CD4-positive, alpha-beta T cell treated with Interleukin-2 at 100 ng/mL for 4 hours (primary cell): Measurements from ENCODE around the gene PCBP3.
"Not testable (repeated sequence)": the region's sequence is repeated elsewhere in the genome, so short reads cannot be mapped to it uniquely, and the experiment has no call there.

Experiments used
- DNase-seq: peaks from one replicate; pipeline ENCODE4 v3.0.0-alpha.2; 2020; ENCODE audit warnings: low spot score

PCBP3 gene

DNA sequence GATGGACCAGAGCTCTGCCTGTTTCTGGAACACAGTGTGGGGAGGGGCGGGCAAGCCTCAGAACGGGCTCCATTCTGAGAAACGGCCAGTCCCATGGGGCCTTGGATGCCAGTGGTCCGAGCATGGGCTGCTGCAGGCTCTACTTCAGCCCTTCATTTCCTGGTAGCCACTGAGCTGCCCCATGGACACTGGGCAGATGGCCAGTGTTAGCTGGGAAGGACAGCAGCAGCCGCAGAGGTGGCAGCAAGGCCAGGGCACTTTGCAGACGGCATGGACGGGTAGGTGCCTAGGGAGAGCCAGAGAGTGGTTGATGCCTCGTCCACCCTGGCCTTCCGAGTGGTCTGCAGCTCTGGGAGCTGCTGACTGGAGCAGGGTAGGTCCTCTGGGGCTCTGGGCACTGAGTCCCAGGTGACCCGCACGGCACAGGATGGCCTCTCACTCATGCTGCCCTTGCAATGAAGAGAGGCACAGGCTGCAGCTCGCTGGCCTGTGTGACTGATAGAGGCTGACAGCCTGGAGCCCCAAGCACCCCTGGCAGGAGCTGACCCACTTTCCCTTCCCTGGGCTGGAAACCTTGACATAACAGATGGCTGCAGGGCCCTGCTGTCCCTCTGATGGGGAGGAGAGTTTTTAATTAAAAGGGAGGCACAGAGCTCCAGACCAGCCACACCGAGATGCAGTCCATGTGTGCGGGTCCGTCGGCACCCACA, 250.4 kb downstream of the PCBP3 start:
- DNase-seq, result no peak

DNA sequence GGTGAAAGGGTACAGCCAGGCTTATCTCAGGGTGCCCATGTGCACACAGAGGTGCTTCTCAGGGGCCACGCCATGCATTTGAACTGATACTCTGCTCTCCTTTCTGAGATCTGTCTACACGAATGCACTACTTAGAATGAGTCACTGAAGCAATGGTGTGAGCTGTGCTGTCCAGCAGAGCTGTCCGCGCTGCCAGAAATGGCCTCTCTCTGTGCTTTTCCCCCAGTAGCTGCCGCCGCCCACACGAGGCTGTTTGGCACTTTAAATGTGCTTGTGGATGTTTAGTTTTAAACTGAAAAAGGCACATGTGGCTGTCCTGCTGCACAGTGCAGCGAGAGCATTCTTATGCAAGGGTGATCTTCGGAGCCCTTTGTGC, 250.9 kb downstream of the PCBP3 start:
- DNase-seq, result no peak

DNA sequence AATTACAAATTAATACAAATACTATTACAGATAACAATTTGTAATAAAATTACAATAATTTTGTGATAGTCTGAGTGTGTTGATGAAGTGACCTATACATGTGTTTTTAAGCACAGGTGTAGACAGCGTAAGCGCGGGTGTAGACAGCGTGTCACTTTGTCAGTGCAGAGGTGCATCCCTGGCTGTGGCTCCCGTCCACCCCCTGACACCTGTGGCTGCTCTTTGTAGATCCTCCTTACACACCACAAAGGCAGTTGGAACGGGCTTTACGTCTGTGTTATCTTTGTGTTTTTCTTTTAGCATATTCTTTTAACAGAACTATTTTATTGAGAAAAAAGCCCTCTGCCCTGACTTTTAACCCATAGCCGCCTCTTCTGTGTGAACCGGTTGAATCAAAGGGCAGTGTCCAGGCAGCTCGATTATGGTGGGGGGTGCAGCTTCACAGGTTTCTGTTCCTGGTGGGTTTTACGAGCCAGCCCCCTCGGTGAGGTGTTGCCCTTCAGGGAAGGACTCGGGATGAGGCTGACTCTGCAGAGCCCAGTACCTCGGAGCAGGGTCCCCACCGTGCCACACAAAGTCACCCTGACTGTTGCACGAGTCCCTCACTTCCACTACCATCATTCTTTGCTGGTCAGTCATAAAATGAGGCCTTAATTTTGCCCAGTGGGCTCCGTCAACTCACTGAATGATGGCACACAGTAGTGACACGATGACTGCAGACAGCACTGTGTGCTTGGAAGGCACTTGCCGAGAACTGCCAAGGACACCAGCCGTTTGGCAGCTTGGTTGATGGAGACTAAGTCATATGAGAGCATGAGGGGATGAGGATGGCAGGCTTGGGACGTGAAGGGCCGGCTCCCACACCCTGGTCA, 251.6 kb downstream of the PCBP3 start:
- no peak for DNase-seq

DNA sequence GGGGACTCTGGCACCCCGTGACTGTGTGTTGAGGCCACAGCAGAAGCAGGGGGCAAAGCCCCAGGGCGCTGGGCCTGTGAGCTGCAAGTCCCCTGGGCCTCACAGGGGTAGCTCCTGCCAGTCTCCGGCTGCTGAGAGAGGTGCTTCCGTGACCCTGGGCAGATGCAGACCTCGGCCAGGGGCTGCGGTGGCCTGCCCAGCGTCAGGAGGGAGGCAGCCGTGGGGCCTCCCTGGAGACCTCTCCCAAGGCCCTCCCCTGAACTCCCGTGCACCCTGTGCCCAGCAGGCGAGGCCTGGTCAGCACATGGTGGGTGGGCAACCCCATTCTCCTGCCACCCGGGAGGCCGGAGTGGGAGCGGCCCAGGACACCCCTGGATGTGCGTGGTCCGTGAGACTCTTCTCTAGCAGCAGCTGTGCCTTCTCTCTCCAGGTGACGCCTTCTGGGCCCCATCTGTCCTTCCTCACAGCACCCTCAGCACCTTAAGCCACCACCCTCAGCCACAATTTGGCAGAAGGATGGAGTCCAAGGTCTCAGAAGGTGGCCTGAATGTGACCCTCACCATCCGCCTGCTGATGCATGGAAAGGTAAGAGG, 252.3 kb downstream of the PCBP3 start:
- no peak for DNase-seq

DNA sequence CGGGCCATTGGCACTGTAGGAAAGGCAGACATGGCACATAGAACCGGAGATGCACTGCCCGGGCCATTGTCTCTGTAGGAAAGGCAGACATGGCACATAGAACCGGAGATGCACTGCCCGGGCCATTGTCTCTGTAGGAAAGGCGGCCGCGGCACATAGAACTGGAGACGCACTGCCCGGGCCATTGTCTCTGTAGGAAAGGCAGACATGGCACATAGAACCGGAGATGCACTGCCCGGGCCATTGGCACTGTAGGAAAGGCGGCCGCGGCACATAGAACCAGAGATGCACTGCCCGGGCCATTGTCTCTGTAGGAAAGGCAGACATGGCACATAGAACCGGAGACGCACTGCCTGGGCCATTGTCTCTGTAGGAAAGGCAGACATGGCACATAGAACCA, 252.9 kb downstream of the PCBP3 start:
- not testable (repeated sequence) for DNase-seq

DNA sequence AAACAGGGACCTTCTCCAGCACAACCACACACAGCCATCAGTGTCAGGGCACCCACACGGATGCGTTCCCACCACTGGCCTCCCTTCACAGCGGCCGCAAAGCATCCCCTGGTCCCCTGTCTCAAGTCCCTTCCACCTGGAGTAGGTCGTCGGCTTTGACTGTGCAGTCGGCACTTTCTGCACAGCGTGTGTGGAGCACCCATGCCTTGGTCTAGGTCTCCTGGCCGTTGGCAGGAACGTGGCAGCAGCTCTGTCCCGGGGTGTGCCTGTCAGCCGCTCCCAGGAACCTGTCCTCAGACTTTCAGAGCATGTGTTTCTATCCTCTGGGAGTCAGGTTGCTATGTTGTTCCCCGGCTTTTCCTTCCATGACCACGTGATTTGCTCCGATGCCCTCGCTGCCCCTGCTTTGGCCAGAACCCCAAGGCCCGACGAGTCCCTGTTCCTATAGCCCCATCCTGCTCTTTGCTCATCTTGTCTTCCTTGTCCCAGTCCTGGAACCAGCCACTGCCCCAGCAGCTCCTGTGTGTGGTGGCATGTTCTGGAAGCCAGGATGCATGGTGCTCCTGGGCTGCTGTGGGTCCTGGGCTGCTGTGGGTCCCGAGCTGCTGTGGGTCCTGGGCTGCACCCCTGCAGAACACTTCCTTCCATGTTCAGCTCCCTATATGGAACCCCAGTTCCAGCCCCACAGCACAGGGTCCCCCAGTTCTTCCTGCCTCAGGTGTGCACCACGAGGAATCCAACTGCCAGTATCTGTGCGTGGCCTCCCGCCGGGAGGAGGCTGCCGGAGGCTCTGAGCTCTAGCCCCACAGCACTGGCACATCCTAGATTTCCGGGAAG, 253.9 kb downstream of the PCBP3 start:
- no peak for DNase-seq

DNA sequence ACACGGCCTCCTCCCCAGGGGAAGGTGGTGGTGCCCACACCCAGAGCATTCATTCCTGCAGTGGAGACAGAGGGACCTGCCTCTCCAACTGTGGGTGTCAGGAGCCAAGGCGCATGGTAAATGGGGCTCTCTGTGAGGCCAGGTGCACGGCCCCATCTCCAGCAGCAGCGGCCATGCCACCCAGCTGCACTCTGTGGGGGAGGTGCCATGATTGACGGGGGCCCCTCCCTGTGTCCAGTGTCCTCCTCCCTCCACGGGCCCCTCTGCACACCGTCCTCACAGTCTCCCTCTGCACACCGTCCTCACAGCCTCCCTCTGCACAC, 254.5 kb downstream of the PCBP3 start:
- DNase-seq, result no peak

DNA sequence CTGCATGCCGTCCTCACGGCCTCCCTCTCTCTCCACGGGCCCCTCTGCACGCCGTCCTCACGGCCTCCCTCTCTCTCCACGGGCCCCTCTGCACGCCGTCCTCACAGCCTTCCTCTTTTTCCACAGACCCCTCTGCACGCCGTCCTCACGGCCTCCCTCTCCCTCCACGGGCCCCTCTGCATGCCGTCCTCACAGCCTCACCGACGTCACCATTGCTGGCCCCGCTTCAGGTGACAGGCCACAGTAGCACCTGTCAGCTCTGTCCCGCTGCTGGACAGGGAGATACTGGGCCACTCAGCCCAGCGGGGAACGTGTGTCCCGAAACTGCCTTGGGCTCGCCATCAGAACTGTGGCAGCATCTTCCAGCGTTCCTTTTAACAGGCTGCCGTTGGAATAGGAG, 255.3 kb downstream of the PCBP3 start:
- no peak for DNase-seq

DNA sequence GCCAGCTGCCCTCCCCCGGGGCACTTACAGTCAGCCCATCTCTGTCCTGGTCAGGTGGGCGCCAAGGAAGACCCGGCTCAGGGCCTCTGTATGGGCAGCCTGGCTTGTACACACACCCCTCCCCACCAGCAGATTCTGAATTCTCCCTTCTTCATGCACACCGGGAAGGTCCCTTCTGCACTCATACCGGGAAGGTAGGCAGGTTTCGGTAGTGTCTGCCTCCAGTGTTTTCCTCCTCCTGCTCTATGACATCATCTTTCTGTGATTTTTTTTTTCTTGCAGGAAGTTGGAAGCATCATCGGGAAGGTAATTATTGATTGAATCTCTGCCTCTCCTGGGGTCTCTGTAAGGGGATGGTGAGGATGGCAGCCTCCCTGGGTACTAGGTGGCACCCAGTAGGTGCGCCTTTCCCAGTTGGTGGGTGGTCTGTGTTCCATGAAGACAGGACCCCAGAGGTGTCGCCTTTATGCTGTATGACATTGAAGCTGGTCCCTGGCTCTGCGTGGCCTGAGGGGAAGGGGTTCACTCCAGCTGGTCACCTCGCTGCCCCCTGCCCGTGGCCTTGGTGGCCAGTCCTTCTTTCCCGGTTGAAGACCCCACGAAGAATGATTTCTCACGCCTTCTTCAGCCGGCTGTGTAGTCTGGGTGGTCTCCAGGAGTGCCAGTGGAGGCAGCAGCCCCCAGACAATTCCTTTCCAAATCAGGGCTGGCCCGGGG, 255.9 kb downstream of the PCBP3 start:
- DNase-seq, result no peak

DNA sequence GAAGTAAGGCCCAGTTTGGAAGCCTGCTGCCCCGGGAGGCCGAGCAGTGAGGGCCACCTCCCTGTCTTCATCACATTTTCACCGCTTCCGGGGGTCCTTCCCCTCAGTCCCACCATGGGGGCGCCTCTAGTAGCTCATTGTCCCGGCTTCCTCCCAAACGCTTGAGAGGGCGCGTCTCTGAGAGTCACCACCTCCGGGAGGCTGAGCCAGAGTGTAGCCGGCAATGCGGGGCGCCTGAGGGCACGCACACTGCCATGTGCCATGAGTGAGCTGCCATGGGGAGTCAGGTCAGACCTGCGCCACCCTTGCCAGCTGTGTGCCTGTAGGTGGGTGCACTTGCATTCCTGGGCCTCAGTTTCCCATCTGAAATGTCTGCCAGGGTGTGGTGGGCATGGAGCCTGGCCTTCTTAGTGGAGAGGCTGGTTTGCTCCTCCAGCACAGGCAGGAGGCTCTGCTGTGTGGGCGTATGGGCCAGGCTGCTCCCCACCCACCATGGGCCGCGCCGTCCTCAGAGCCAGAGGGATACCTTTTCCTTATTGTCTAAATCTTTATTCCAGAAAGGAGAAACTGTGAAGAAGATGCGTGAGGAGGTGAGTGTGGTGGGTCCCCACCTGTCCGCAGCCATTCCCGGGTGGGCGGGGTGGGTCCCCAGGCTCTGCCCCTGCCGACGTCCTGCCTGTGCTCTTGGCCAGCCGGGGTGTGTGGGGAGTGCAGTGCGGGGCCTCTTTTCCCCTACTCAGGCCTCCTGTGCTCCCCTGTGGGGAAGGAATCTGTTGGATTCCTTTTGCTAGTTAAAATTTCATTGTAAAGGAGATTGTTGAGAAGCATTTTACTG, 256.7 kb downstream of the PCBP3 start:
- DNase-seq, result no peak

DNA sequence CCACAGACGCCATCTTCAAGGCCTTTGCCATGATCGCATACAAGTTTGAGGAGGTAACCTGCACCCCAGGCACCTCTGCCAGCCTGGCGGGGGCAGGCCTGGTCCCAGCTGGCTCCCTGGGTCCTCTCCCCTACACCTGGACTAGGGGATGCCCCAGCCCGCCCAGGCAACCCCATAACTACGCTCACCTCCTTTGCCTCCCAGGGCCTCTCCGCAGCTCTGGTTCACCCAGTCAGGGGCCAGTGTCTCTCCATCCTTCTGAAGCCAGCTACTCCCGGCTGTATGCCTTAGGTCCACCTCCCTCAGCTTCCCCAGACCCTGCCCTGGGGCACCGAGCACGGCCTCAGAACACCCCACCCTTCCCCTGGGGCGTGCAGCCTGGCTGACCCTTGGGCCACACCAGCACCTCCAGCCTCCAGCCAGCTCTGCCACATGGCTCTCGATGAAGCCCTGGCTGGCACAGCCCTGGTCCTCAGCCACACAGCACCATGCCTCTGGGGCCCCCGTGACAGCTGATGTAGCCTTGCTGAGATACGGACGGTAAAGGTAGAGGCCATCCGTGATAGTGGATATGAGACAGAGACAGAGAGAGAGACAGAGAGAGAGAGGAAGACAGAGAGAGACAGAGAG, 257.7 kb downstream of the PCBP3 start:
- DNase-seq, result no peak

DNA sequence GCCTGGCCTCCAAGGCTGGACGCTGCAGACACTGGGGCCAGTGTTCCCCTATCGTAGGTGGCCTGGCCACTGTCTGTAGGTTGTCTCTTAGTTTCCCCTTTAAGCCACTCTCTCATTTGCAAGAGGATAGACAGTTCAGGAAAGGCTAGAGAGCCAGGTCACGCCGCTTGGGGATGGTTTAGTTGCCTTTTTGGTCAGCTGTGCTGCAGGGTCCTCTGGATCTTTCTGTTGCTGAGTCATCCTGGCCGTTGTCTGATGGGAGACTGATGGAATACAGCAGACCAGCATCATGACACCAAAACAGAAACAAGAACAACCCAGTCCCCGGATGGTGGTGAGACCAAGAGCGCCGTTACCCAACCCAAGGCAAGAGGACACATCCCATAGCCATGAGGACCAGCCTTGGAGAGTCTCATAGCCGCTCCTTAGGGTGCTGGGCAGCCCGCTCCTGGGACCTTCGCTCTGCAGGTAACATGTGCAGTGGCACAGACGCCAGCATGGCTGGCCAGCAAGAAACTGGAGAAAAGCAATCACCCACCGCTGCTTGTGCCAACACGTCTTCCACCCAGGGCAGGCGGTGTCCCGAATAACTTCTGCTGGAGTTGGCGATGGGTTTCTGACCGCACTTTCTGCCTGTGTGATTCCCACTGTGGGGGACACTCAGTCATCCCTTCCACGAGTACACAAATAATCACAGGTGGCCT, 258.9 kb downstream of the PCBP3 start:
- no peak for DNase-seq

DNA sequence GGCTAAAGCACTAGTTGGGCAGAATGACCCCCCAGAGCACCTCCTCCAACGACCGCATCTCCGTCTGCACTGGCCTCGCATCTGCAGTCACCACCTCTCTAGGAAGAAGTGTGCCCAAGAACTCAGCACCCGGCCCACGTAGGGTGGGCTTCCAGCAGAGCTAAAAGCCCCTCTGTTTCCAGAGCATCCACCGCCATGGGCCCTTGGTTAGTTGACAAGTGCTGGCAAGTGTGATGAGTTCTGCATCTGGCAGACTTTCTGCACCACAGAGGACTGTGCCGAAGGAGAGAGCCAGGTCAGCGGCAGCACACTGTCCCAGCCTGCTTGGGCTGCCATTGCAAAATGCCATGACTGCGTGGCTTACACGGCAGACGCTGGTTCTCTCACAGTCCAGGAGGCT, 261.7 kb downstream of the PCBP3 start:
- no peak for DNase-seq

DNA sequence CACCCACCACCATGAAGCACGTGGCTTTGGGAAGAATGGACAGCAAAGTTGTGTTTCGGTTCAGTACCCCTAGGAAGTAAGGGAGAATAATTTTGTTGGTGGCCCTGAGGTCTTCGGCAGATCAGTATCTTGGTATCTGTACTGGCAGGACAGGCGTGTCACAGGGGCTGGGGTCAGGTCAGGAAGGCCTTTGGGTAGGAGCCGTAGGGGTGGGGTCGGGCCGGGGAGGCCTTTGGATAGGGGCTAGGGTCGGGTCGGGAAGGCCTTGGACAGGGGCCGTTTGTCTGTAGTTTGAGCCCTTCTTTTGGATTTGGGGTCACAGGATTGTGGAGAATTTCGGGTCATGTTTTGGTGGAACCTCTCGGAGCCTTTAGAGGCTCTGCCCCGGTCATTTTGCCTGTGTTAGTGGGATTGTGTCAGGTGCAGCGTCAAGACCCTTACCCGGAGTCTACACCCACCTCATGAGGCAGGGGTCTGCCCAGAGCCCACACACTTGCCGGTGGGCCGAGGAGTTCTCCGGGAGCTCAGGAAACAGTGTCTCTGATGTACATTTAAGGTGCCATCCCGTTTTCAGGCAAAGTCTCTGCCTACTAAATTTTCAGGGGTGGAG, 262.8 kb downstream of the PCBP3 start:
- DNase-seq, result no peak

DNA sequence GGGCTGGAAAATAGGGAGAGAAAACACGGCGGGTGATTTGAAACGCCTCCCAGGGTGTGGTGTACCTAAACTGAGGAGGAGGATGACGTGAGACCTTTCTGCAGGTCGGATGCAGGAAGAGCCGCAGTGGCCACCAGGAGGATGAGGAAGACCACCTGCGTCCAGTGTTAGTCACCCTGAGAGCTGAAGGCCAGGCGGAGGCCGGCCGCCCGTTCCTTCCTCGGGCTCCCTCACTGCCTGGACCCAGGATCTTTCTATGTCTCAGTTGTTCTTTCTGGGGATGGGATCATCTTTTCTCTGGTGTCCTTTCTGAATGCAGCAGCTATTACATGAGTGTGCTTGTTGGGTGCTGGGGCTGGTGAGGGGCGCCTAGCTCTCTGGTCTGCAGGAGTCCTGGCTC, 263.3 kb downstream of the PCBP3 start:
- DNase-seq, result no peak

DNA sequence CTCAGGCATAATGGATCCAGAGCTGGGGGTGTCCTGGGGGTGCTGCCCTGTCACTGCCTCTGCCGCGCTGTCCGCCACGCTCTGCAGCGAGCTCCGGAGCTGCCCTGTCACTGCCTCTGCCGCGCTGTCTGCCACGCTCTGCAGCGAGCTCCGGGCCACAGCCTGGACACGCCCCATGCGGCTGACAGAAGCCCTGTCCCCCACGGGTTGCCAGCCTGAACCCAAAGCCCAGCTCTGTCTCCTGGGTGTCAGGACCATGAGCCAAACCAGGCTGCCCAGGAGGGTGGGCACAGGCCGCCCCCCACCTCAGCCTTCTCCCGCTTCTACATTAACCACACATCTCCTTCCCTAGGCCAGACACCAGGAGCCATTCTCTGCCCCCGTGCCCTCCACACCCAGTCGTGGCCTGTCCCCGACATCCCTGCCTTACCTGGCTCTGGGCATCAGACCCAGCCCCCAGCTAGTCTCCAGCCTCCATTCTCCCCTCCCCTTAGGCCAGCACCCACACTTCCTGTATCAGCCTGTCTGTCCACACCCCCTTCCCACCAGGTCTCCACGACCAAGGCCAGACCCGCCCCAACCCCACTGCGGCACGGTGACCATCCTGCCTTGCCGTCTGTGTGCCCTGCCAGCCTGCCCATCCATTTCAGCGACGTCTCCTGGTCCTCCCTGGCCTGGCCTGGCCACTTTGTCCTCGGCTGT, 265.2 kb downstream of the PCBP3 start:
- no peak for DNase-seq

DNA sequence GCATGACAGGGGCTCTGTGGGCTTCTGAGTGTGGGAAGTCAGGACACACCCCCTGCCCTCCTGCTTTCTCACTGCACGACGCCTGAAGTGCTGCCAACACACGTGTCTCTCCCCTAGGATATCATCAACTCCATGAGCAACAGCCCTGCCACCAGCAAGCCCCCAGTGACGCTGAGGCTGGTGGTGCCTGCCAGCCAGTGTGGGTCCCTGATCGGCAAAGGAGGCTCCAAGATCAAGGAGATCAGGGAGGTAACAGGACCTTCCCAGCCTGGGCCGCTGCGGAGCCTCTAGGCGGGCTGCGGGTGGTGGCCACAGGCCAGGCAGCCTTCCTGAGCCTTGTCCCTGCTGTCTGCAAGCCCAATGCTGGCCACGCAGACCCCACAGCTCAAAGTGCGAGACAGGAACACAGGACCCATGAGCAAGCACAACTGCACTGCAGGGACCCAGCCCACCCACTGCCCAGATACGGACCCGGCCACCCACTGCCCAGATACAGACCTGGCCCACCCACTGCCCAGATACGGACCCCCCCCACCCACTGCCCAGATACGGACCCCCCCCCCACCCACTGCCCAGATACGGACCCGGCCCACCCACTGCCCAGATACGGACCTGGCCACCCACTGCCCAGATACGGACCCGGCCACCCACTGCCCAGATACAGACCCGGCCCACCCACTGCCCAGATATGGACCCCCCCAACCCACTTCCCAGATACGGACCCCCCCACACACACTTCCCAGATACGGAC, 265.9 kb downstream of the PCBP3 start:
- no peak for DNase-seq

DNA sequence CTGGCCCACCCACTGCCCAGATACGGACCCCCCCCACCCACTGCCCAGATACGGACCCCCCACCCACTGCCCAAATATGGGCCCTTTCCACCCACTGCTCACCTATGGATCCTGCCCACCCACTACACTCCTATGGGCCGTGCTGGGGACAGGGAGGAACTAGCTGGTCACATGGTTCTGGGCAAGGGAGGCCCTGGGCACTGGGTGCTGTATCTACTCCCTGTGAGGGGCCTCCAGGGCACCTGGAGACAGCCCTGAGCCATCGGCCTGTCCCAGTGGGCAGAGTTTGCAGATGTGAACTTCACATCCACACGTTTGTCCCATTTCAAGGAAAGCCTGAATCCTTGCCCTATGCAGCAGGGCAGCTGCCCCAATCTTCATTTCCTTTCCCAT, 266.6 kb downstream of the PCBP3 start:
- DNase-seq, result no peak
